Nephron progenitor cell (in vitro differentiated cells): ENCODE data around the gene LPAR1.
"Not testable (repeated sequence)": the region's sequence is repeated elsewhere in the genome, so short reads cannot be mapped to it uniquely, and the experiment has no call there.

Source experiments
- DNase-seq: peaks from one replicate; pipeline ENCODE4 v3.0.0; 2021
- H3K27ac Mint-ChIP-seq: 2 replicates; pipeline ENCODE4 v1.8.0; 2021; ENCODE audit warnings: mild to moderate bottlenecking, moderate library complexity, mixed read lengths
- H3K27me3 Mint-ChIP-seq: 2 replicates; pipeline ENCODE4 v1.8.0; 2021; ENCODE audit warnings: mild to moderate bottlenecking, low read depth, mixed read lengths; ENCODE audit not compliant: poor library complexity
- H3K36me3 Mint-ChIP-seq: 2 replicates; pipeline ENCODE4 v1.8.0; 2021; ENCODE audit warnings: low read depth, mixed read lengths
- H3K4me1 Mint-ChIP-seq: 2 replicates; pipeline ENCODE4 v1.8.0; 2021; ENCODE audit warnings: mixed read lengths
- H3K4me3 Mint-ChIP-seq: 2 replicates; pipeline ENCODE4 v1.8.0; 2021; ENCODE audit warnings: mild to moderate bottlenecking, moderate library complexity, mixed read lengths
- H3K9me3 Mint-ChIP-seq: 2 replicates; pipeline ENCODE4 v1.8.0; 2021; ENCODE audit warnings: mild to moderate bottlenecking, moderate library complexity, mixed read lengths
- CTCF ChIP-seq: fragments of 200-600 bp; sonication (generic); IDR thresholded peaks from 2 replicates; pipeline ENCODE4 v1.5.0; 2021; ENCODE audit warnings: antibody characterized with exemption

LPAR1 gene

GRCh38 chr9:110872920-110873319, 165.3 kb downstream of the LPAR1 start:
- Mint-ChIP-seq H3K27me3 (no peaks in the 10 kb centered on the region), H3K9me3 (peaks cover 7% of the 10 kb centered on the region), H3K36me3 (peaks cover 11% of the 10 kb centered on the region), H3K4me1 (peaks cover 18% of the 10 kb centered on the region), H3K27ac (no peak overlapping the region), H3K4me3 (peak overlapping the region; percentile 29)
- DNase-seq = no peak
- TF ChIP-seq CTCF = no peak

GRCh38 chr9:110871736-110872135, 166.5 kb downstream of the LPAR1 start:
- TF ChIP-seq CTCF = no peak
- Mint-ChIP-seq H3K4me1 (peaks cover 18% of the 10 kb centered on the region), H3K4me3 (no peak overlapping the region), H3K36me3 (peaks cover 11% of the 10 kb centered on the region), H3K27ac (no peak overlapping the region), H3K9me3 (peaks cover 7% of the 10 kb centered on the region), H3K27me3 (no peaks in the 10 kb centered on the region)
- DNase-seq = no peak

- H3K27me3 Mint-ChIP-seq = no peaks in the 10 kb centered on the region
- DNase-seq = no peak
- H3K27ac Mint-ChIP-seq = no peak overlapping the region
- peaks cover 18% of the 10 kb centered on the region for H3K4me1 Mint-ChIP-seq
- H3K9me3 Mint-ChIP-seq = peaks cover 3% of the 10 kb centered on the region
- H3K4me3 Mint-ChIP-seq = no peak overlapping the region
- no peak for TF ChIP-seq CTCF
- peaks cover 4% of the 10 kb centered on the region for H3K36me3 Mint-ChIP-seq
Observed at GRCh38 chr9:110869931-110870330, 168.3 kb downstream of the LPAR1 start.

GRCh38 chr9:110864011-110864410, 174.3 kb downstream of the LPAR1 start:
- H3K4me3 Mint-ChIP-seq = no peak overlapping the region
- no peaks in the 10 kb centered on the region for H3K27me3 Mint-ChIP-seq
- peaks cover 13% of the 10 kb centered on the region for H3K36me3 Mint-ChIP-seq
- no peak for DNase-seq
- no peak overlapping the region for H3K27ac Mint-ChIP-seq
- peaks cover 38% of the 10 kb centered on the region for H3K9me3 Mint-ChIP-seq
- no peaks in the 10 kb centered on the region for H3K4me1 Mint-ChIP-seq
- no peak for TF ChIP-seq CTCF

- not testable (repeated sequence) for H3K27ac Mint-ChIP-seq, DNase-seq, H3K4me3 Mint-ChIP-seq, H3K4me1 Mint-ChIP-seq, H3K27me3 Mint-ChIP-seq
- H3K36me3 Mint-ChIP-seq = peaks cover 13% of the 10 kb centered on the region
- H3K9me3 Mint-ChIP-seq = peaks cover 51% of the 10 kb centered on the region
Observed at GRCh38 chr9:110861370-110862110, 176.7 kb downstream of the LPAR1 start.

GRCh38 chr9:110856772-110857171, 181.5 kb downstream of the LPAR1 start:
- no peak for DNase-seq
- no peaks in the 10 kb centered on the region for H3K27me3 Mint-ChIP-seq
- H3K4me3 Mint-ChIP-seq = no peak overlapping the region
- peaks cover 63% of the 10 kb centered on the region for H3K9me3 Mint-ChIP-seq
- TF ChIP-seq CTCF = no peak
- H3K27ac Mint-ChIP-seq = no peak overlapping the region
- H3K36me3 Mint-ChIP-seq = peaks cover 5% of the 10 kb centered on the region
- no peaks in the 10 kb centered on the region for H3K4me1 Mint-ChIP-seq
